NCI-H1436 treated with DMSO at 0.1 percent for 48 hours (cell line): ENCODE measurements around the gene CREB3L1.

ENCODE experiments used
- DNase-seq: peaks from one replicate; lab custom pipeline; 2025; lab: John Stamatoyannopoulos, UW

CREB3L1 gene

GRCh38 chr11:46326813-46327416, 49.5 kb downstream of the CREB3L1 start:
- no peak for DNase-seq

GRCh38 chr11:46327829-46328228, 50.4 kb downstream of the CREB3L1 start:
- no peak for DNase-seq

GRCh38 chr11:46330154-46330553, 52.7 kb downstream of the CREB3L1 start:
- no peak for DNase-seq

- no peak for DNase-seq
Measured at GRCh38 chr11:46330563-46331281, 53.3 kb downstream of the CREB3L1 start.

- no peak for DNase-seq
Measured at GRCh38 chr11:46331282-46331984, 54.0 kb downstream of the CREB3L1 start.

GRCh38 chr11:46332093-46332567, 54.7 kb downstream of the CREB3L1 start:
- no peak for DNase-seq

- DNase-seq, result no peak
Measured at GRCh38 chr11:46332568-46333393, 55.3 kb downstream of the CREB3L1 start.

- DNase-seq, result no peak
Measured at GRCh38 chr11:46333394-46333947, 56.0 kb downstream of the CREB3L1 start.

GRCh38 chr11:46334211-46334610, 56.7 kb downstream of the CREB3L1 start:
- no peak for DNase-seq

GRCh38 chr11:46335271-46335670, 57.8 kb downstream of the CREB3L1 start:
- DNase-seq, result no peak

- no peak for DNase-seq
Measured at GRCh38 chr11:46335890-46336562, 58.6 kb downstream of the CREB3L1 start.

GRCh38 chr11:46336563-46337180, 59.2 kb downstream of the CREB3L1 start:
- no peak for DNase-seq

GRCh38 chr11:46337626-46338345, 60.3 kb downstream of the CREB3L1 start:
- DNase-seq, result no peak

- no peak for DNase-seq
Measured at GRCh38 chr11:46338636-46338987, 61.1 kb downstream of the CREB3L1 start.

- peak; percentile 44 for DNase-seq
Measured at GRCh38 chr11:46338988-46339666, 61.7 kb downstream of the CREB3L1 start.

GRCh38 chr11:46339816-46340215, 62.4 kb downstream of the CREB3L1 start:
- no peak for DNase-seq

- DNase-seq, result no peak
Measured at GRCh38 chr11:46341454-46341853, 64.0 kb downstream of the CREB3L1 start.

- no peak for DNase-seq
Measured at GRCh38 chr11:46342239-46342638, 64.8 kb downstream of the CREB3L1 start.

- no peak for DNase-seq
Measured at GRCh38 chr11:46343520-46343919, 66.1 kb downstream of the CREB3L1 start.
